ENCODE data around the gene LMTK2.

GRCh38 chr7:98166668-98166970, 60.0 kb downstream of the LMTK2 start:
- TF ChIP-seq CTCF (conservative IDR thresholded peaks at IDR 0.05; ENCODE audit: low read depth in 2 of 2) (no peak), EZH2phosphoT487 (IDR thresholded peaks at IDR 0.05; ENCODE audit: unreplicated experiment) (no peak), EZH2 (IDR thresholded peaks at IDR 0.05; ENCODE audit: low read depth, unreplicated experiment) (no peak)
